Mesodermal cell (in vitro differentiated cells): Measurements from ENCODE around the gene SMARCE1.
A peak's percentile ranks its signal among the peaks of the same experiment; 100 is the strongest.

Experiments
- H3K27ac ChIP-seq: 2 replicates; pipeline ENCODE4 v1.7.0; 2013; ENCODE audit warnings: mild to moderate bottlenecking, low read depth, low read length, moderate library complexity; ENCODE audit not compliant: severe bottlenecking
- H3K36me3 ChIP-seq: 2 replicates; pipeline ENCODE4 v1.7.1; 2013; ENCODE audit warnings: mild to moderate bottlenecking, low read length, moderate library complexity; ENCODE audit not compliant: control insufficient read depth, insufficient read depth
- H3K4me1 ChIP-seq: one replicate; pipeline ENCODE4 v1.7.1; 2013; ENCODE audit warnings: mild to moderate bottlenecking, low read length; ENCODE audit not compliant: insufficient read depth, control insufficient read depth, poor library complexity, severe bottlenecking
- H3K4me3 ChIP-seq: 2 replicates; pipeline ENCODE4 v1.7.0; 2013; ENCODE audit warnings: low read length, control low read depth, mild to moderate bottlenecking; ENCODE audit not compliant: insufficient read depth, poor library complexity, severe bottlenecking; ENCODE audit errors: extremely low read depth
- H3K9me3 ChIP-seq: 2 replicates; pipeline ENCODE4 v1.7.1; 2013; ENCODE audit warnings: mild to moderate bottlenecking, low read length, moderate library complexity; ENCODE audit not compliant: control insufficient read depth
- WGBS, 2 experiments: methylation state at CpG; one replicate each; pipeline ENCODE4 v1.1.5; 2013; ENCODE audit warnings: missing lambda C conversion rate in 2 of 2; ENCODE audit not compliant: insufficient coverage in 2 of 2; 5-methylcytosine and 5-hydroxymethylcytosine counted together

Gene SMARCE1

DNA sequence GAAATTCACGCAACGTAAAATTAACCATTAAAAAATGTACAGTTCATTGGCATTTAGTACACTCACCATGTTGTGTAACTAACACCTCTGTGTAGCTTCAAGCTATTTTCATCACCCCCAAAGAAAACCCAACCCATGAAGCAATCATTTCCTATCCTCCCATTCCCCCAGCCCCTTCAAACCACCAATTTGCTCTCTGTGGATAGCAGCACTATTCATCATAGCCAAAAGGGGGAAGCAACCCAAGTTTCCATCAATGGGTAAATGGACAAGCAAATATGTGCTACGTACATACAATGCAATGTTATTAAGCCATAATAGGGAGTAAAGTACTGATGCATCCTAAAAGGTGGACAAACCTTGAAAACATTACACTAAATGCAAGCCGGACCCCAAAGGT, 28.3 kb upstream of the SMARCE1 start:
- Histone ChIP-seq H3K4me3 (no peak overlapping the region), H3K4me1 (no peaks in the 10 kb centered on the region), H3K27ac (no peak overlapping the region), H3K36me3 (no peaks in the 10 kb centered on the region), H3K9me3 (no peaks in the 10 kb centered on the region)
- WGBS, 2 experiments, result 100% methylated on average over 2 of the region's 4 CpGs

- Histone ChIP-seq H3K4me3 (no peak overlapping the region), H3K36me3 (no peaks in the 10 kb centered on the region), H3K27ac (no peak overlapping the region), H3K4me1 (no peaks in the 10 kb centered on the region), H3K9me3 (no peaks in the 10 kb centered on the region)
- WGBS, 2 experiments, result no CpG with 5 or more reads among the region's 2 CpGs
These were observed 25.0 kb upstream of the SMARCE1 start for GRCh38 chr17:40672654-40673053.

- H3K27ac ChIP-seq, result no peak overlapping the region
- no peaks in the 10 kb centered on the region for H3K9me3 ChIP-seq
- H3K4me3 ChIP-seq, result no peak overlapping the region
- 84 to 86% methylated on average over 3 to 4 of the region's 4 CpGs for WGBS, 2 experiments
- no peaks in the 10 kb centered on the region for H3K36me3 ChIP-seq
- no peaks in the 10 kb centered on the region for H3K4me1 ChIP-seq
These were observed 23.7 kb upstream of the SMARCE1 start for GRCh38 chr17:40671282-40671681.

DNA sequence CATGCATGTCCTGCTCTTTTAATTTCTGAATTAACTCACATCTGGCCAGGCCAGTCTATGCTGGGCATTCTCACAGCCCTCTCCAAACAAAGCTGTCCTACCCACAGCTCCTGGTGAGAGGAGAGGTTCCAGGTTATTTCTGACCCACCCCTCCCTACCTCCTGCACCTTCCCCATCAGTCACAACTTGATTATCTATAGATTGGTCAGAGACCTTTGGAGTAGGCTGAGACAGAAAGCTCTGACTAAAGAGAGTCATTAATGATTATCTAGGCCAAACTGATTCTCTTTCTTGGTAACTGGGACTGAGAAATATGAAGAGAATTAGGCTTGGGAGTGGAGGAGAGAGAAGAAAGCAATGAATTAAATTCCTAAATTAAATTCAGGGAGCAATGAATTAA, 18.7 kb upstream of the SMARCE1 start:
- Histone ChIP-seq H3K4me1 (peaks cover 4% of the 10 kb centered on the region), H3K27ac (no peak overlapping the region), H3K36me3 (no peaks in the 10 kb centered on the region), H3K9me3 (no peaks in the 10 kb centered on the region), H3K4me3 (no peak overlapping the region)

DNA sequence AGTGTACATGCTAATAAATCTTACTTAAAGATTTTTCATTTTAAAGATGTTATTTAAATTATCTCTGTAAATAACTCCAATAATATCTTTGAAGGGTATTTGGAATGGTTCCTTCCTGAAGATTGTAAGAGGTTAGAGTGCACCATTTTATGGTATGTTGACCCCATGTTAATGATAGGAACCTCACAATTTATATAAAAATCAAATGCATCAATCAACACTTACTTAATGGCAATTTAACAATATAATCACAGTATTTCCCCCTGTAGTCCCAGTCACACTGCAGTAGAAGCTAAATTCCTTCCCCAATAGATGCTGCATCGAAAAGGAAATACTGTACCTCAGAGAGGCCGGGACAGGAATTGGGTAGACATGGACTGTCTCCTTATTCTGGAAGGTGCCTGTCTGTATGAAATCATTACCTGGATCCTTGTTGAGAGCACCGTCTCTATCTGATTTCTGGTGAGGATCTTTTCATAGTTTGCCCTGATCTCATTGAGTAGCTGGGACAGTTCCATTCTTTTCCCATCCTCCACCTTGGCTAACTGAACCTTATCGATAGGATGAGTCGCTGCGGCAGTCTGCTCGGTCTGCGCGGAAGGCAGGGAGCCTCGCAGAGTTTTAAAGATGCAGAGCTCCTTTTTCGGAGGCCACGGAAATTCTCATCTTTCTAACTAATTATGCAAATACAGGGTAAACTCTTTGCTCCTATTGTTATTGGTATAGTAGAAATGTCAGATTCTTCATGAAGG, 17.1 kb upstream of the SMARCE1 start, which contains the start of gene KRT222:
KRT222 (minus strand) TSS at position 596 of the 752 bp plus-strand sequence; CDS start at position 518, 78 bp downstream.
- Histone ChIP-seq H3K36me3 (no peaks in the 10 kb centered on the region), H3K27ac (no peak within 1 kb of the TSS), H3K4me3 (peak within 1 kb of the TSS; percentile 8), H3K9me3 (no peaks in the 10 kb centered on the region), H3K4me1 (peaks cover 4% of the 10 kb centered on the region)
- WGBS, 2 experiments, result 0 to 17% methylated on average over 4 to 7 of the region's 12 CpGs

- 82 to 90% methylated on average over 2 of the region's 3 CpGs for WGBS, 2 experiments
- H3K4me1 ChIP-seq, result peaks cover 4% of the 10 kb centered on the region
- H3K4me3 ChIP-seq, result no peak overlapping the region
- no peaks in the 10 kb centered on the region for H3K36me3 ChIP-seq
- H3K27ac ChIP-seq, result no peak overlapping the region
- no peaks in the 10 kb centered on the region for H3K9me3 ChIP-seq
These were observed 15.6 kb upstream of the SMARCE1 start for GRCh38 chr17:40663252-40663651.

GRCh38 chr17:40659911-40660310, 12.3 kb upstream of the SMARCE1 start:
- Histone ChIP-seq H3K27ac (no peak overlapping the region), H3K9me3 (no peaks in the 10 kb centered on the region), H3K36me3 (no peaks in the 10 kb centered on the region), H3K4me1 (peaks cover 4% of the 10 kb centered on the region), H3K4me3 (no peak overlapping the region)
- 81 to 98% methylated on average over 3 to 6 of the region's 7 CpGs for WGBS, 2 experiments

DNA sequence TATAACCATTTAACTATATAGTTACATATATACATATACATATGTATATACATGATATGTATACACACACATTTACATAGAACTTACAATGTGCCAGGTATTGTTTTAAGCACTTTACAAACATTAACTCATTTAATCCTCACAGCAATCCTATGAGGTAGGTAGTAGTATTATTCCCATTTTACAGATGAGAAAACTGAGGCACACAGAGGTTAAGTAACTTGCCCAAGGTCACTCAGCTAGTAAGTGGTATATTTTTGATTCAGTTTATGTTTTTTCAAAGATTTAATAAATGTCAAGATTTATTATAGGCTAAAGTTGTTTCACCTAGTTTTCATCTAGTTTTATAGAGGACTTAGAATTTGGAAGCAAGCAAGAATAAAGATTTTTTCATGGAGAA, 10.8 kb upstream of the SMARCE1 start:
- Histone ChIP-seq H3K4me1 (no peaks in the 10 kb centered on the region), H3K36me3 (no peaks in the 10 kb centered on the region), H3K4me3 (no peak overlapping the region), H3K9me3 (no peaks in the 10 kb centered on the region), H3K27ac (no peak overlapping the region)

GRCh38 chr17:40651939-40652338, 4.3 kb upstream of the SMARCE1 start:
- H3K9me3 ChIP-seq, result no peaks in the 10 kb centered on the region
- no peaks in the 10 kb centered on the region for H3K36me3 ChIP-seq
- WGBS, 2 experiments, result 90% methylated on average over 2 of the region's 5 CpGs; no CpG with 5 or more reads in 1 of the 2 experiments

GRCh38 chr17:40648384-40648968, 858 bp upstream of the SMARCE1 start:
- H3K27ac ChIP-seq, result peak overlapping the region; percentile 99
- no peaks in the 10 kb centered on the region for H3K9me3 ChIP-seq
- peak overlapping the region; percentile 94 for H3K4me3 ChIP-seq
- H3K4me1 ChIP-seq, result peaks cover 5% of the 10 kb centered on the region
- 7 to 8% methylated on average over 25 to 27 of the region's 28 CpGs for WGBS, 2 experiments
- peaks cover 12% of the 10 kb centered on the region for H3K36me3 ChIP-seq

More at GRCh38 chr17:40651939-40652338, 4.3 kb upstream of the SMARCE1 start:
- no peak overlapping the region for H3K27ac ChIP-seq
- no peak overlapping the region for H3K4me3 ChIP-seq
- H3K4me1 ChIP-seq, result no peaks in the 10 kb centered on the region
